SJSA1 (cell line): ENCODE measurements around the gene DCP1B. TPM values are rescaled to one million over a fixed set of nuclear protein-coding genes. Genes with fewer than 3 reads are reported as not detected.
A peak's percentile ranks its signal among the peaks of the same experiment; 100 is the strongest.

Experiments
- DNase-seq, 2 experiments: peaks; one replicate each; pipeline ENCODE4 v3.0.0-alpha.2; 2015 to 2020; ENCODE audit warnings: low spot score in 2 of 2, low read depth in 1 of 2
- H3K27ac ChIP-seq: fragments of 250-450 bp; sonication (Bioruptor Pico); 2 replicates; pipeline ENCODE4 v1.5.1; 2020; ENCODE audit warnings: mild to moderate bottlenecking, moderate library complexity
- H3K27me3 ChIP-seq: fragments of 250-450 bp; sonication (Bioruptor Pico); replicated peaks from 2 replicates; pipeline ENCODE4 v1.5.1; 2020; ENCODE audit warnings: mild to moderate bottlenecking, moderate library complexity
- H3K36me3 ChIP-seq: fragments of 250-450 bp; sonication (Bioruptor Pico); 2 replicates; pipeline ENCODE4 v1.5.1; 2020; ENCODE audit warnings: mild to moderate bottlenecking
- H3K4me1 ChIP-seq: fragments of 250-450 bp; sonication (Bioruptor Pico); replicated peaks from 2 replicates; pipeline ENCODE4 v1.6.1; 2021; ENCODE audit warnings: mild to moderate bottlenecking
- H3K4me3 ChIP-seq: fragments of 250-450 bp; sonication (Bioruptor Pico); 2 replicates; pipeline ENCODE4 v1.5.1; 2020; ENCODE audit warnings: mild to moderate bottlenecking
- H3K9me3 ChIP-seq: fragments of 250-450 bp; sonication (Bioruptor Pico); replicated peaks from 2 replicates; pipeline ENCODE4 v1.5.1; 2020; ENCODE audit warnings: mild to moderate bottlenecking
- total RNA-seq: library from RNA; depleted of rRNA; stranded (reverse); fragments of >200 nt; shearing (Covaris generic); gene quantifications from 2 replicates; pipeline ENCODE4 v1.2.3, GENCODE V29; 2014

DCP1B gene
- total RNA-seq, 1 experiment from 2014 or later, result 17.8 TPM

GRCh38 chr12:2011643-2012607 lies 7.7 kb upstream of the DCP1B start:
- Histone ChIP-seq H3K36me3 (no peaks in the 10 kb centered on the region), H3K9me3 (no peaks in the 10 kb centered on the region), H3K4me1 (peaks cover 17% of the 10 kb centered on the region), H3K27ac (no peak overlapping the region), H3K4me3 (no peak overlapping the region), H3K27me3 (no peaks in the 10 kb centered on the region)
- no peak for DNase-seq

GRCh38 chr12:2009623-2010022 lies 5.4 kb upstream of the DCP1B start:
- peak overlapping the region; percentile 1; the same call in 1 of the 2 replicates for H3K27ac ChIP-seq
- no peaks in the 10 kb centered on the region for H3K9me3 ChIP-seq
- H3K4me1 ChIP-seq, result peaks cover 21% of the 10 kb centered on the region
- H3K4me3 ChIP-seq, result no peak overlapping the region
- no peaks in the 10 kb centered on the region for H3K27me3 ChIP-seq
- H3K36me3 ChIP-seq, result no peaks in the 10 kb centered on the region
- no peak for DNase-seq

GRCh38 chr12:2008677-2009076 lies 4.4 kb upstream of the DCP1B start:
- DNase-seq, result peak in 1 of 2 experiments; percentile 57
- peak overlapping the region; percentile 1; the same call in 1 of the 2 replicates for H3K27ac ChIP-seq
- peaks cover 23% of the 10 kb centered on the region for H3K4me1 ChIP-seq

GRCh38 chr12:2003676-2004112 lies 563 bp downstream of the DCP1B start:
- H3K27ac ChIP-seq, result peak overlapping the region; percentile 76
- peaks cover 9% of the 10 kb centered on the region for H3K36me3 ChIP-seq
- H3K4me1 ChIP-seq, result peaks cover 26% of the 10 kb centered on the region
- H3K4me3 ChIP-seq, result peak overlapping the region; percentile 79
- peak in 1 of 2 experiments; percentile 18 for DNase-seq
- H3K27me3 ChIP-seq, result no peaks in the 10 kb centered on the region
- no peaks in the 10 kb centered on the region for H3K9me3 ChIP-seq

More at GRCh38 chr12:2008677-2009076, 4.4 kb upstream of the DCP1B start:
- no peaks in the 10 kb centered on the region for H3K27me3 ChIP-seq
- peaks cover 6% of the 10 kb centered on the region for H3K36me3 ChIP-seq
- H3K9me3 ChIP-seq, result no peaks in the 10 kb centered on the region
- H3K4me3 ChIP-seq, result no peak overlapping the region

GRCh38 chr12:1995205-1995896 lies 8.9 kb downstream of the DCP1B start:
- no peak for DNase-seq
- H3K27ac ChIP-seq, result no peak overlapping the region
- H3K4me3 ChIP-seq, result no peak overlapping the region
- H3K36me3 ChIP-seq, result peaks cover 47% of the 10 kb centered on the region
- no peaks in the 10 kb centered on the region for H3K9me3 ChIP-seq
- H3K27me3 ChIP-seq, result no peaks in the 10 kb centered on the region
- H3K4me1 ChIP-seq, result peaks cover 31% of the 10 kb centered on the region

- H3K4me1 ChIP-seq, result peaks cover 31% of the 10 kb centered on the region
- peak overlapping the region; percentile 89 for H3K27ac ChIP-seq
- no peaks in the 10 kb centered on the region for H3K27me3 ChIP-seq
- no peaks in the 10 kb centered on the region for H3K9me3 ChIP-seq
- no peak overlapping the region for H3K4me3 ChIP-seq
- no peak for DNase-seq
- peaks cover 54% of the 10 kb centered on the region for H3K36me3 ChIP-seq
Observed at GRCh38 chr12:1994429-1995143, 9.7 kb downstream of the DCP1B start.

- Histone ChIP-seq H3K4me1 (peaks cover 31% of the 10 kb centered on the region), H3K36me3 (peaks cover 52% of the 10 kb centered on the region), H3K9me3 (no peaks in the 10 kb centered on the region), H3K4me3 (no peak overlapping the region), H3K27me3 (no peaks in the 10 kb centered on the region), H3K27ac (peak overlapping the region; percentile 89)
- DNase-seq, result peak; percentile 70 to 85
Observed at GRCh38 chr12:1993871-1994371, 10.3 kb downstream of the DCP1B start.

- H3K9me3 ChIP-seq, result no peaks in the 10 kb centered on the region; the same call in 1 of the 2 replicates
- no peak overlapping the region for H3K4me3 ChIP-seq
- peaks cover 31% of the 10 kb centered on the region for H3K4me1 ChIP-seq
- peak; percentile 60 to 90 for DNase-seq
- peak overlapping the region; percentile 89 for H3K27ac ChIP-seq
- H3K27me3 ChIP-seq, result no peaks in the 10 kb centered on the region
- peaks cover 54% of the 10 kb centered on the region for H3K36me3 ChIP-seq
Observed at GRCh38 chr12:1993341-1993740, 10.9 kb downstream of the DCP1B start.

GRCh38 chr12:1992732-1993131 lies 11.5 kb downstream of the DCP1B start:
- H3K36me3 ChIP-seq, result peaks cover 60% of the 10 kb centered on the region
- no peaks in the 10 kb centered on the region for H3K27me3 ChIP-seq
- H3K4me3 ChIP-seq, result no peak overlapping the region
- DNase-seq, result no peak
- H3K9me3 ChIP-seq, result no peaks in the 10 kb centered on the region; the same call in 1 of the 2 replicates
- peaks cover 31% of the 10 kb centered on the region for H3K4me1 ChIP-seq
- peak overlapping the region; percentile 89 for H3K27ac ChIP-seq

GRCh38 chr12:1989111-1989510 lies 15.1 kb downstream of the DCP1B start:
- Histone ChIP-seq H3K4me3 (no peak overlapping the region), H3K27ac (no peak overlapping the region), H3K36me3 (peaks cover 67% of the 10 kb centered on the region)

GRCh38 chr12:1984759-1985158 lies 19.5 kb downstream of the DCP1B start:
- H3K9me3 ChIP-seq, result peaks cover 4% of the 10 kb centered on the region
- no peak overlapping the region for H3K27ac ChIP-seq
- H3K4me3 ChIP-seq, result no peak overlapping the region
- peaks cover 37% of the 10 kb centered on the region for H3K36me3 ChIP-seq
- no peaks in the 10 kb centered on the region for H3K27me3 ChIP-seq
- DNase-seq, result no peak
- no peaks in the 10 kb centered on the region for H3K4me1 ChIP-seq

More at GRCh38 chr12:1989111-1989510, 15.1 kb downstream of the DCP1B start:
- DNase-seq, result no peak
- Histone ChIP-seq H3K4me1 (peaks cover 15% of the 10 kb centered on the region), H3K27me3 (no peaks in the 10 kb centered on the region), H3K9me3 (peaks cover 4% of the 10 kb centered on the region)

- Histone ChIP-seq H3K36me3 (peaks cover 4% of the 10 kb centered on the region; the same call in 1 of the 2 replicates), H3K27me3 (no peaks in the 10 kb centered on the region), H3K27ac (no peak overlapping the region), H3K9me3 (0 out of 2 replicates have a peak, but pooled peaks cover 1% of the 10 kb centered on the region), H3K4me1 (no peaks in the 10 kb centered on the region), H3K4me3 (no peak overlapping the region)
- DNase-seq, result no peak
Observed at GRCh38 chr12:1980282-1980681, 24.0 kb downstream of the DCP1B start.
